ENCODE results near the gene STAB1.

The STAB1 gene

DNA sequence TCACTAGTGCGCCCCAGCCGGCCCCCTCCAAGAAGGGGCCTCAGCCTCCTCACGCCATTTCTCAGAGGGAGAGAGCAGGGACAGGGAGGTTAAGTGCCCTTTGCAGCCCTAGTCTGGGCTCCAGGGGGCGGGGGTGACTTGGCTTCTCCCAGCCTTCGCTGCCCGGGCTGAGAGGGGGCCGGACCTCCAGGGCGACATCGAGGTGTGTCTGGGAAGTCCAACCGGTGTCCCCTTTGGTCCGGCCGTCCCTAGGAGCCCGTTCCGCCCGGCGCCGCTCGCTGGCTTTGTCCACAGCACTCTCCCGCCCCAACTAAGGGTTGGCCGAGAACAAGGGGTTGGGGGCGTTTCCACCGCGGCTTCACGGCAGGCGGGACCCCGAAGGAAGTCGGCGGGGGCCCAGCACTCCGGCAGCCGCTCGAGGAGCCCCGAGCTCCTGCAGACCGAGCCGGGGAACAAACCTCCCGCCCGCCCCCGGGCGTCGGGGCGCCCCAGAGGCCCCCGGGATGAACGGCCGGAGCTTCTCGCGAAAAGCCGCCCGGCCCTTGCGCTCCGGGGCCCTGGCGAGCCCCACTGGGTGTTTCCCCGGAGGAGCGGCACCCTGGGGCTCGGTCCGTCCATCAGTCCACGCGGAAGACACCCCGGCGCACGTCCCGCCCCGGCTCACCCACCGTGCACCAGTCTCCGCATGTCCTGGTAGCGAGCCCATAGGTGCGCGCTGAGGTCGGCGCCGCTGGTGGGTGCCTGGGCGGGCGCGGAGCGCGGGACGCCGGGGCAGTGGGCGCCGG is 37.9 kb downstream of the STAB1 start:
- DNase-seq = peak; percentile 58 to 67
- TF ChIP-seq GATA1 (IDR thresholded peaks at IDR 0.05; ENCODE audit: low read depth, low read length) (no peak), POLR2A (IDR thresholded peaks at IDR 0.05; ENCODE audit: low read length) (peak; percentile 17)

DNA sequence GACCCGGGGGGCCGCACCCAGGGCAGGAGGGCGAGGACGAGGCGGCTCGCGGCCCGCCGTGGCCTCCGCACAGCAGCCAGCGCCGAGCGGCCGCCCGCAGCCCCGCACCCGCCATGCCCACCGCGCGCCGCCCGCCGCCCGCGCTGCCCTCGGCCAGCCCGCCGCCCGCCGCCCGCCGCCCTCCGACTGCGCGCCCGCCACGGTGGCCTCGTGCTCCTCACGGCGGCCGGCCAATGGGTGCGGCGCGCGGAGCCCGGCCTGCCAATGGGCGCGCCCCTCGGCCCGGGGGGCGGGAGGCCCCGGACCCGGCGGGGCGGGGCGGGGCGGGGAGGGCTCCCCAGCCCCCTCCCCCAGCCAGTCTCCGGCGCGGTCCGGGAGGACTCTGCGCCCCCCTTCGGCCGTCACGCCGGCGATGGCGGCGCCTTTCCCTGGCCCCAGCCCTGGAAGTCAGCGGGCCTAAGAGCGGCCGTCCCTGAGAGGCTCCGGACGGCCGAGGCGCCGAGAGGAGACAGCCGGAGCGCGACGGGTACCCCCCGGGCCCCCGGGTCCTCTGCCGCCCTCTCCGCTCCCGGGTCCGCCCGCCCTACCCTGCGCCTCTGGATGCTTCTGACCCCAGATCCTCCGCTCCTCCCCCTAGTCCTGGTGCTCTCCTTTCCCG is 38.6 kb downstream of the STAB1 start, which contains the start of gene NT5DC2:
Gene NT5DC2 (minus strand): TSS at position 235 of the 658 bp plus-strand sequence. CDS start 120 bp downstream, at position 115.
- DNase-seq = peak; percentile 85 to 89
- no peak for TF ChIP-seq GATA1 (IDR thresholded peaks at IDR 0.05; ENCODE audit: low read depth, low read length)
- no peak for TF ChIP-seq POLR2A (IDR thresholded peaks at IDR 0.05; ENCODE audit: low read length)

DNA sequence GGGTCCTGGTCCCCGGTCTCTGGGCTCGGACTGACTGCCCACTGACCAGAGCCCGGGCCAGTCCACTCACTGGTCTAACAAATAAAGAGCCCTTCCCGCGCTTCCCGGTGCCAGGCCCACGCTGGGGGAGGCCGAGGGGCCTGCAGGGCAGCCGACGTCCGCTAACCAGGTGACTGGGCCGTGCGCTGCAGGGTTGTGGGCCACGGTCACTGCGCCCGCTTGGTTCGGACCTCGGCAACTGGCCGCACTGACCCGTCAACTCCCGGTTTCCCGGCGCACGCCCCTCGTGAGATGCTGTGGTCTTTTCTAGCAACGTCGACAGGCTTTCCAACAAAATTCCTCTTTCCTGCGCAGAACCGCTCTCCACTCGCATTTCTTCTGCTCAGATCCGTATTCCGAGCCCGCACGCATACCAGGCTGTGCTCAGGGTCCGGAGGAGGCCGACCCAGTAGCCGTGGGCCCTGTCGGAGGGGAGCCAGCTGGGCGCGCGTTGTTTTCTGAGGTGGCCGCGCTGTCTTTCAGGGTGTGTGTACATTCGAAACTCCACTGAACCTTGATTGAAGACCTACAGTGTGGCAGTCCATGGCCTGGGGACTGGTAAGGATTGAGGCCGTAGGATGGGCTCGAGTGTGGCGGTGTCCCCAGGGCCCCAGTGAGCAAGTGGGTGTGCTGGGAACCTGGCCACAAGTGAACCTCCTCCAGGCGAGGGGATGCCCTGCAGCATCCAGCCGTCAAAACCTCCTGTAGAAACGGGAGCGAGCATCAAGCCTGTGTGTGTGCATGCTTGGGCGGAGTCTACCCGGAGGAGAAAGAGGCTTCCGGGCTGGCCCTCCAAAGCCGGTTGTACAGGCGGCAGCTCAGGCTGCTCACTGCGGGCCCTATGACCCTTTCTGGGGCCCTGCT is 39.4 kb downstream of the STAB1 start:
- peak; percentile 37 to 43 for DNase-seq
- TF ChIP-seq POLR2A (IDR thresholded peaks at IDR 0.05; ENCODE audit: low read length) = no peak
- TF ChIP-seq GATA1 (IDR thresholded peaks at IDR 0.05; ENCODE audit: low read depth, low read length) = no peak

DNA sequence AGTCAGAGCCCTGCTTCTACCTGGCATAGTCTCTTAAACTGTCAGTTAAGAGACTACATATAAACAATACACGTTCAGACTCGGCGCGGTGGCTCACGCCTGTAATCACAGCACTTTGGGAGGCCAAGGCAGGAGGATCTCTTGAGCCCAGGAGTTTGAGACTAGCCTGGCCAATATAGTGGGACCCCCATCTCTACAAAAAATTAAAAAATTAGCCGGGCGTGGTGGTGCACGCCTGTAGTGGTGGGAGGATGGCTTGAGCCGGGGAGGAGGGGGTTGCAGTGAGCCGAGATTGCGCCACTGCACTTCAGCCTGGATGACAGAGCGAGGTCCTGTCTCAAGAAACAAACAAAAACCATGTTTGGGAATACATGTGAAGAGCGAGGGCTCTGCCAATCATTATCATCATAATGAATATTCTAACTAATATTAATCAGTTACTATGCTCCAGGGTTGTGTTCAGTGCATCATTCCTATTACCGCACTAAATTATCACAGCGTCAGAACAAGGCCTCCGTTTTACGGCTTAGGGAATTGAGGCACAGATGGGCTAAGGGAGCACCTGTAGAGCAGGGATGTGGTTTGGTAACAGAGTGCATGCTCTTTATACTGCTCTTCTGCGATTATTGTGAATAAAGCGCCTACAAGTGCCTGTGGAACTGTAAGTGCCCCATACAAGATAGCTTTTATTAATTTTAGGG is 40.4 kb downstream of the STAB1 start:
- DNase-seq = peak in 1 of 2 experiments; percentile 32
- TF ChIP-seq GATA1 (IDR thresholded peaks at IDR 0.05; ENCODE audit: low read depth, low read length) (no peak), POLR2A (IDR thresholded peaks at IDR 0.05; ENCODE audit: low read length) (no peak)

DNA sequence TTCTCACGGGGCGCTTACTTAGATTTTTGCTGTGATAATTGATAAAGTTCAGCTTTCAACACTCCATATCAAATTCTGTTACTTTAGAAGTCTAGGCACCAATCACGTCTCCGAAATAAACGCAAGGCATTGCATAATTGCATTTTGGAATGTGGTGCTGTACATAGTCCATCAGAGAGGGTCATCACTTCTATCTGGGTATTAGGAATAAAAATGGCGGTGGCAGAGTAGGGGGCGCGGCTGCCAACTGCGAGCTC is 40.9 kb downstream of the STAB1 start:
- DNase-seq = no peak

DNA sequence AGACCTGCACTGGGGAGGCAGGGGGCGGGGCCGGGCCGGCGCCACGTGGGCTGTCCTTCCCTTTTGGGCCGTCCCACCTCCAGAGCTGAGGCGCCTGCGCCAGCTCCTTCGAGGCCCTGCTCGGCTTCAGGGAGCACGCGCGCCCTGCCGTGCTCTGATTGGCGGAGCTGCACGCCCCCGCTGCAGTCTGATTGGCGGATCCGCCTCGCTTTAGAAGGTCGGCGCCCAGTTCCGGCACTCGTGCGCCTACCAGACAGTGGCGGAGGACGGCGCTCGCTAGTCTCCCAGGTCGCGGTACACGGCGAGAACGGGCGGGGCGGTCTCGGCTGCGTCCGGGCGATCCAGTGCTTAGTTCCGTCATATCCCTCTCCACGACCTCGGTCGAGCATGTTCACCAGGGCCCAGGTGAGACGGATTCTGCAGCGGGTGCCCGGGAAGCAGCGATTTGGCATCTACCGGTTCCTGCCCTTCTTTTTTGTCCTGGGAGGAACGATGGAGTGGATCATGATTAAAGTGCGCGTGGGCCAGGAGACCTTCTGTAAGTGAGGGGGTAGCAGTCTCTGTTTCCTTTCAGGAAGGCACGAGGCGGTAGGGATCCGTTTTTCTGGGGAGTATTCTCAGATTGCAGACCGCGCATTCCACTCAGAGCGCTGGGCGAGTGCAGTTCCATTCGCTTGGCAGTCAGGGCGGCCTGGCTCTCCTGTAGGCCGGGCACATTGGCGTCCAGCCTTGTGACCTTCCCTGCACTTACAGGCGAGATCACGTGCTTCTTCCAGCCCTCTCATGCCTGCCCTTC is 41.4 kb downstream of the STAB1 start, which contains the start of gene UQCC5:
Gene UQCC5 (plus strand): TSS at position 237 of the 796 bp plus-strand sequence. CDS start 151 bp downstream, at position 388.
- DNase-seq = peak; percentile 99
- TF ChIP-seq GATA1 (IDR thresholded peaks at IDR 0.05; ENCODE audit: low read depth, low read length) = no peak
- peak; percentile 92 for TF ChIP-seq POLR2A (IDR thresholded peaks at IDR 0.05; ENCODE audit: low read length)

More for the DNA sequence above, 40.9 kb downstream of the STAB1 start:
- TF ChIP-seq GATA1 (IDR thresholded peaks at IDR 0.05; ENCODE audit: low read depth, low read length) (no peak), POLR2A (IDR thresholded peaks at IDR 0.05; ENCODE audit: low read length) (no peak)

DNA sequence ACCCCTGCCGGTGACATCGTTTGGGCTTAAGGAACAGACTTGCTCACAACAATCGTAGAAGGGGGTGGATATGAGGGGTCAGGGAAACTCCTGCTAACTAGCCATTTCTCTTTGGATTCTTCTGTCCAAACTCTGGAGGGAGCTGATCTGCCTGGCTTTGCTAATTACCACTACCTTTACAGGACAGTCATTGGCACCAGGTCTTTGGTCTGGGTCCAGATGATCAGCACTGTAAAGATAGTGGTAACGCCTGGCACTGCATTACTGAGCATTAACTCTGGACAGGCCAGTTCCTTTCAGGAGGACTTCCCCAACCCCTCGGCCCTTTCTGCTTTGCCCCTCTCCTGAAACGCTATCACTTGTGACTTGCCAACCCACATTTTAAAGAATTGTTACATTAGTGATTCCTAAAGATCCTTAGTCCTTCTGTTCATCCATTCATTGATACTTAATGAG is 42.1 kb downstream of the STAB1 start:
- TF ChIP-seq GATA1 (IDR thresholded peaks at IDR 0.05; ENCODE audit: low read depth, low read length) (no peak), POLR2A (IDR thresholded peaks at IDR 0.05; ENCODE audit: low read length) (no peak)
- peak in 1 of 2 experiments; percentile 73 for DNase-seq

DNA sequence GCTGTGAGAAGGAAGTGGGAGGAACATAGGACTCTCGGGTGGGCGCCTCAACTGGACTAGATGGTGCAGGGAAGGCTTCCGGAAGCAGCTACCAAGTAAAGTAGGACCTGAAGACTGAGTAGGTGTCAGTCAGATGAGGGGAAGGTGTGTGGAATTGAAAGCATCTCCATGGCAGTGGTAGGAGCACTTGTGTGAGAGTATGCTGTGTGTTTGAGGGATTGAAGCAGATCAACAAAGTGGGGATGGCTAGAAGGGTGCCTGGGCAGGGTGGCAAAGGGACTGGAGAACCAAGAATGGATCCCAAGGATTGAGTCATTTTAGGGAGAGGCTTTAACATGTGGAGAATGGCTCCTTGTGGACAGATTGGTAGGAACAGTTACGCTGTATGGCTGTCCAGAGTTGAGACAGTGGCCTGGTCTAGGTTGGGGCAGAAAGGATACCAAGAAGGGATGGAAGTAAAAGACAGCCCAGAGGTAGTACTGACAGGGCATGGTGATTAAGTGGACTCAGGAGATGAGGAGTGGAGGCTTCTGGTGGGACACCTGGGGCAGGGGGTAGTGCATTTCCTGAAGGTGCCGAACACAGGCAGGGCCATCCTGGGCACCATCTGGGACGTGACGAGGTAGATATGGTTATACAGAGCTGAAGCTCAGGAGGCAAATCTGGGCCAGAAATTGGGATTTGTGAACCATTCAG is 42.7 kb downstream of the STAB1 start:
- DNase-seq = no peak
- TF ChIP-seq POLR2A (IDR thresholded peaks at IDR 0.05; ENCODE audit: low read length) = no peak
- TF ChIP-seq GATA1 (IDR thresholded peaks at IDR 0.05; ENCODE audit: low read depth, low read length) = no peak

DNA sequence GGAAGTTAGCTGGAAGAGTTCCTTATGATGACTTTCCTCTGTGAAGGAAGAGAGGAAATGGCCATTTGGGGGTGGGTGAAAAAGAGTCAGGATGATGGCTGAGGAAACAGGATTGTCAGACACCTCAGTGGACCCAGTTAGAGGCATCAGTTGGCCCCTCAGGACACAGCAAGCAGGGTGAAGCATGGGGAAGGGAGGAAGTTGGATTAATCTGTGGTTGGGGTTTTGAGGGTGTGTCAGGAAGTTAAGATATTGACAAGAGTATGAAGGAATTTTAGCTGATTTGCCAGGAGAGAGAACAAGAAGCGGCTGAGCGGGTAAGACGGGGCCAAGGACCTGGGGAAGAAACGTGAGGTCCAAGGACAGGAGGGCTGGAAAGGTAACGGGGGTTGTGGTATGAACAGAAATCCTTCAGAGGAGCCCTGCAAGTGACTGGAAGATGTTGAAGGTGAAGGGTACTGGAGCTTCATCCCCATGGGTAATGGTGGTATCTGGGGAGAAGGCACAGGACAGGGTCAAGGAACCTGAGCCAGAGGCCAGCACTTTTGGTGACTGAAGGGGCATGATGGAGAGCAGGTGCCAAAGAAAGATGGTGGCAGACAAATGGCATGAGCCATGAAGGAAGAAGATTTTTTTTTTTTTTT is 44.0 kb downstream of the STAB1 start:
- no peak for DNase-seq
- TF ChIP-seq GATA1 (IDR thresholded peaks at IDR 0.05; ENCODE audit: low read depth, low read length) = no peak
- no peak for TF ChIP-seq POLR2A (IDR thresholded peaks at IDR 0.05; ENCODE audit: low read length)

DNA sequence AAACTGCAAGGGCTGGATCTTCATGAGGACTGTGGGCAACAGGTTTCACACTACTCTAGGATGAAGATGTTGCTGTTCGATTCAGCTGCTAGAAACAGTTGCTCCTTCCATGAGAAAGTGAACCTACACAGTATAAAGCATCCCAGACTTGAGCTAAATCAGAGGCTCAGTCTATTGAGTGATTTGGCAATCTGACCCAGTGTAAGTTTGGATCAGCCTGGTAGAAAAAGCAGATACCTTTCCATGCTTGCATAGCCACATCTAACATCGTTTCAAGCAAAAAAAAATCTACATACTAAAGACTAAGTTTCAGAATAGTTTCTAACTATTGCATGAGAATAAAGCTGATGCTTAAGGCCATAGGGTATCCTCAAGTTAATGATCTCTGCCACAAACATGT is 45.9 kb downstream of the STAB1 start:
- no peak for DNase-seq
- no peak for TF ChIP-seq POLR2A (IDR thresholded peaks at IDR 0.05; ENCODE audit: low read length)
- no peak for TF ChIP-seq GATA1 (IDR thresholded peaks at IDR 0.05; ENCODE audit: low read depth, low read length)

DNA sequence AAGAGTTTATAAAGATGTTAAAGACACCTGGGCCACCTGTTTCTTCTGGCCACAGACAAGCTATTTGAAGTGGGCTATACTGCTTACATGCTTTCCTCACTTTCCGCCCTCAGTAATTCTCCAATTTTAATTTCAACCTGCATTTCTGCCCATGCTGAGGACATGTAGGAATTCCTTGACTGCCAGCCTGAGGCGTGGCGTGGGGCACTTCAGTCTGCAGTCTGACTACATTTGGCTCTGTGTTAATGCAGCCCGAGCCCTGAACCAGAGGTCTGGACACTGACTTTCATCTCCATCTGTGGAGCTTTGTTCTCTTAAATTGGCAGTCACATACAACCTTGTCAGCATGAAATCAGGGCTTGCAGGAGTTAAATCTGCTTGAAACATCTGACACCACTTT is 49.8 kb downstream of the STAB1 start:
- no peak for TF ChIP-seq POLR2A (IDR thresholded peaks at IDR 0.05; ENCODE audit: low read length)
- TF ChIP-seq GATA1 (IDR thresholded peaks at IDR 0.05; ENCODE audit: low read depth, low read length) = no peak
- DNase-seq = no peak

Data from erythroblast (primary cell).